ENCODE measurements around the gene AFAP1. TPM values are rescaled to one million over a fixed set of nuclear protein-coding genes. Genes with fewer than 3 reads are reported as not detected.

The AFAP1 gene
- total RNA-seq, 1 donor from 2014 or later, result 0.24 TPM

- Mint-ChIP-seq H3K27me3 (peaks cover 6% of the 10 kb centered on the region), H3K4me1 (no peaks in the 10 kb centered on the region), H3K36me3 (ENCODE audit: low read depth) (no peaks in the 10 kb centered on the region), H3K9me3 (no peaks in the 10 kb centered on the region), H3K4me3 (no peak overlapping the region), H3K27ac (no peak overlapping the region)
- intact Hi-C loops (cut with micrococcal nuclease), result no loop called here
- CTCF ChIA-PET, result no interaction called here
- no peak for TF ChIP-seq CTCF (IDR thresholded peaks at IDR 0.05)
- no peak for ATAC-seq (ENCODE audit: low read depth)
- DNase-seq, result no peak
- POLR2A ChIA-PET, result no interaction called here
Measured at GRCh38 chr4:7812231-7812857, 127.3 kb downstream of the AFAP1 start.

GRCh38 chr4:7811536-7812191, 128.0 kb downstream of the AFAP1 start:
- ChIA-PET CTCF (no interaction called here), POLR2A (no interaction called here)
- peaks cover 12% of the 10 kb centered on the region for H3K27me3 Mint-ChIP-seq
- H3K4me1 Mint-ChIP-seq, result no peaks in the 10 kb centered on the region
- intact Hi-C loops (cut with micrococcal nuclease), result no loop called here
- DNase-seq (no peak), ATAC-seq (ENCODE audit: low read depth) (no peak)
- no peak for TF ChIP-seq CTCF (IDR thresholded peaks at IDR 0.05)
- H3K4me3 Mint-ChIP-seq, result no peak overlapping the region
- H3K9me3 Mint-ChIP-seq, result no peaks in the 10 kb centered on the region
- no peaks in the 10 kb centered on the region for H3K36me3 Mint-ChIP-seq (ENCODE audit: low read depth)
- no peak overlapping the region for H3K27ac Mint-ChIP-seq

GRCh38 chr4:7810783-7811535, 128.7 kb downstream of the AFAP1 start:
- CTCF ChIA-PET, result no interaction called here
- H3K27me3 Mint-ChIP-seq, result peaks cover 14% of the 10 kb centered on the region
- no peaks in the 10 kb centered on the region for H3K9me3 Mint-ChIP-seq
- H3K36me3 Mint-ChIP-seq (ENCODE audit: low read depth), result no peaks in the 10 kb centered on the region
- H3K4me1 Mint-ChIP-seq, result no peaks in the 10 kb centered on the region
- no peak overlapping the region for H3K27ac Mint-ChIP-seq
- POLR2A ChIA-PET, result no interaction called here
- TF ChIP-seq CTCF (IDR thresholded peaks at IDR 0.05), result no peak
- ATAC-seq (ENCODE audit: low read depth) (no peak), DNase-seq (no peak)
- no peak overlapping the region for H3K4me3 Mint-ChIP-seq
- intact Hi-C loops (cut with micrococcal nuclease), result no loop called here

DNA sequence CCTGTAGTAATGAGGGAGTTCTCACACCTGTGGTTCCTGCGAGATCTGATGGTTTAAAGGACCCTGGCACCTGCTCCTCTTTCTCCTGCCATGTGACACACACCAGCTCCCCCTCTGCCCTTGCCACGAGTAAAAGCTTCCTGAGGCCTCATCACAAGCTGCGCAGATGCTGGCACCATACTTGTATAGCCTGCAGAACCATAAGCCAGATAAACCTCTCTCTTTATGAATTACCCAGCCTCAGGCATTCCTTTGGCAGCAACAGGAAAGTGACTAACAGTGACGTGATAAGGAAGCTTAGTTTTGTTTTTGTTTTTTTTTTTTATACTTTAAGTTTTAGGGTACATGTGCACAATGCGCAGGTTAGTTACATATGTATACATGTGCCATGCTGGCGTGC, 130.9 kb downstream of the AFAP1 start:
- intact Hi-C loops (cut with micrococcal nuclease), result no loop called here
- no peak for ATAC-seq (ENCODE audit: low read depth)
- POLR2A ChIA-PET, result no interaction called here
- H3K4me3 Mint-ChIP-seq, result no peak overlapping the region
- no peaks in the 10 kb centered on the region for H3K4me1 Mint-ChIP-seq
- no peak for DNase-seq
- CTCF ChIA-PET, result no interaction called here
- no peak overlapping the region for H3K27ac Mint-ChIP-seq
- peaks cover 21% of the 10 kb centered on the region for H3K27me3 Mint-ChIP-seq
- H3K9me3 Mint-ChIP-seq, result no peaks in the 10 kb centered on the region
- H3K36me3 Mint-ChIP-seq (ENCODE audit: low read depth), result no peaks in the 10 kb centered on the region
- no peak for TF ChIP-seq CTCF (IDR thresholded peaks at IDR 0.05)

GRCh38 chr4:7808181-7808580, 131.5 kb downstream of the AFAP1 start:
- ChIA-PET CTCF (no interaction called here), POLR2A (no interaction called here)
- ATAC-seq (ENCODE audit: low read depth) (no peak), DNase-seq (no peak)
- H3K4me1 Mint-ChIP-seq, result no peaks in the 10 kb centered on the region
- H3K36me3 Mint-ChIP-seq (ENCODE audit: low read depth), result no peaks in the 10 kb centered on the region
- no peak for TF ChIP-seq CTCF (IDR thresholded peaks at IDR 0.05)
- intact Hi-C loops (cut with micrococcal nuclease), result no loop called here
- no peak overlapping the region for H3K4me3 Mint-ChIP-seq
- H3K9me3 Mint-ChIP-seq, result no peaks in the 10 kb centered on the region
- no peak overlapping the region for H3K27ac Mint-ChIP-seq
- H3K27me3 Mint-ChIP-seq, result peaks cover 21% of the 10 kb centered on the region
